Measurements from ENCODE around the gene ANXA4.
"Not testable (repeated sequence)": the region's sequence is repeated elsewhere in the genome, so short reads cannot be mapped to it uniquely, and the experiment has no call there.

The ANXA4 gene

DNA sequence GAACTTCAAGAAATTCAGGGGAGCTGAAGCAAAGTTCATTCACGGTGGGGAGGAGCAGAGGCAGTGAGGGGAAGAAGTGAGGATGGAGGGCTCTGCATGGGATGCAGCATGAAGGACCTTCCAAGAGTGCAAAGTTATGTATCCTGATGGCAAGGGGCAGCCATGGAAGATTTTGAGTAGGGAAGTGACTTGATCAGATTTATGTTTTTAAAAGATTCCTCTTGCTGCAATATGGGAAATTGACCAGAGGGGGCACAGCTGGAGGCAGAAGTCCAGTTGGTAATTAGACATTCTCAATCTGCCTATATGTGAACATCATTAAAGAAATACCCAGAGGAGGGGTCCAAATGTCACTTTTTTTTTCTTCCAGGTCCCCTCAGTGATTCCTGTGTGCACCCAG, 21.5 kb upstream of the ANXA4 start:
- no peak for DNase-seq (ENCODE audit: low read depth in 2 of 2)

DNA sequence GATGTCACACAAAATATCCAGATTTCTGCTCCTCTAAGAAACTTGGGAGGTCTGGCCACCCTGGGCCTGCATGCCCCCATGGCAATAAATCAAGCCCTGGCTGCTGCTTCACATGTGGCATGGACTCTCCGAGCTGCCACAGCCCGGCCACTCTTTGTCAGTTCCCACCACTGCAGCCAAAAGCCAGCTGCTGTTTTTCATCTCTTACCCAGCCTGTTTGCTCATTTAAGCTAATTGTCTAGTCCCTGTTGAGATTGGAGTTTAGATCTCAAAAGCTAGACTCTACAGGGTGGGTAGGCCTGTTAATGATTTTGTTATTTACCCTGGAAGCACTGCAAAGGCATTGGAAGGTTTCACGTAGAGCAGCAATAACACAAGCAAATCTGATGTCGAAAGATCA, 20.9 kb upstream of the ANXA4 start:
- no peak for DNase-seq (ENCODE audit: low read depth in 2 of 2)

DNA sequence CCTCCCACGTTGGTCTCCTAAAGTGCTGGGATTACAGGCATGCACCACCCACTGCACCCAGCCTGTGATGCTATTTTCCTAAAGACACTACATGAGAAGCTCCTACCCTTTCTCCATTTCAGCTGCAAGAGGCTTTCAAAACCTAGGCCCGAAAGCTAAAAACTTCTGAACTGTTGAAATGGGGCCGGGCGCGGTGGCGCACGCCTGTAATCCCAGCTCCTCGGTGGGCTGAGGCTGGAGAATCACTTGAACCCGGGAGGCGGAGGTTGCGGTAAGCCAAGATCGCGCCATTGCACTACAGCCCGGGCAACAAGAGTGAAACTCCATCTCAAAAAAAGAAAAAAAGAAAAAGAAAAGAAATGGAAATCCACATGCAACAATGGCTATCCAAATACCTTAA, 18.1 kb upstream of the ANXA4 start:
- no peak for DNase-seq (ENCODE audit: low read depth in 2 of 2)

DNA sequence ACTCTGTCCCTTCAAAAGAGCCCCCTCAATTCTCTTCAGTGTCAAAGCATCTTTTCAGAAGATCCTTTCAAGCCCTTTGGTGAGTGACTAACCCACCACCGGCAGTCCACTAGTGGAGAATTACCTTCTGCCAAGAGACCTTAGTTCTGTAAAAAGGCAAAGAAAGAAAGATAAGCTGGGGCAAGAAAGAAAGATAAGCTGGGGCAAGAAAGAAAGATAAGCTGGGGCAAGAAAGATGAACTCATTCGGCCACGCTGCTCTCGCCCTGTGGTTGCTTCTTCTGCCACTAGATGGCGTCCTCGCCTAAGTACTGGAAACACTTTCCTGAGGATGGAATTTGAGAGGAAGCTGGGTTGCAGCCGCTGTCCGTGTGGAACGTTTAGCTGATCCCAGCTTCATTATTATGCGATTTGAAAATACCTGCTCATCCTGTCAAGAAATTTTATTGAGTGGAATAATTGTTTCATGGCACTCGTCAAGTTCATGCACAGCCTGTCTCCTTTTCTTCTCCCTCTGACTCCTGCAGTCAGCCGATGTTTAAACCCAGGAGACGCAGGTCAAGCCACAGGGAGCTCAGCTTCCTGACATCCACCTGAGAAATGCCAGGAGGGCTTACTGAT, 17.3 kb upstream of the ANXA4 start:
- DNase-seq (ENCODE audit: low read depth in 2 of 2), result peak; percentile 71 to 84

DNA sequence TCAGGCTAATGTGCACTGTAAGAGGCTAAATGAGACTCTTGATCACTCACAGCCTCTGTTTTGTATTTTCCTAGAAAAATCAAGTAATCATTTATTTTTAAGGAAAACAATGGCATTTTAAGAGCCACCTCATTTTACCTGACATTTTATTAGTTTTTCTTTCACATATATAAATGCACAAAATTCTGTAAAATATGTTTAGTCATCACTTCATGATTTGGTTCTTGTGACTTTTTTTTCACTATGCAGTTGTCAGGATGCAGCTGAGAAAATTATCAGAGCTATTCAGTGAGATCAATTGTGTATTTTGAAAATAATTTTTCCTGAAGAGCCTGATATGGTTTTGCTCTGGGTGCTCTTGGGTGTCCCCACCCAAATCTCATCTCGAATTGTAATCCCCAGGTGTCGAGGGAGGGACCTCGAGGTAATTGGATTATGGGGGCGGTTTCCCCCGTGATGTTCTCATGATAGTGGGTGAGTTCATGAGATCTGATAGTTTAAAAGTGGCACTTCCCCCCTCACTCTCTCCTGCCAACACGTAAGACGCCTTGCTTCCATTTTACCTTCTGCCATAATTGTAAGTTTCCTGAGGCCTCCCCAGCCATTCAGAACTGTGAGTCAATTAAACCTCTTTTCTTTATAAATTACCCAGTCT, 16.1 kb upstream of the ANXA4 start:
- DNase-seq (ENCODE audit: low read depth in 2 of 2), result no peak

DNA sequence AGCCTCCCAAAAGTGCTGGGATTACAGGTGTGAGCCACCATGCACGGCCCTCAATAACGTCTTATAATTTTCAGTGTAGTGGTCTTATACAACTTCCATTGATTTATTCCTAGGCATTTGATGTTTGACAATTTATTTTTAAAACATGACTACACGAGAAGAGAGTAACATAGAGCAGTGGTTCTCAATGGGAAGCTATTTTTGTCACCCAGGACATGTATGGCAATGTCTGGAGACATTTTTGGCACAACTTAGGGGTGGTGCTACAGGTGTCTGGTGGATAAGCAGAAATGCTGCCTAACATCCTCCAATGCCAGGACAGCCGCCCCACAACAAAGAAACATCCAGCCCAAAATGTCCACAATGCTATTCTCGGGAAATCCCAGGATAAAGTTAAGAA, 12.7 kb upstream of the ANXA4 start:
- DNase-seq (ENCODE audit: low read depth in 2 of 2), result no peak

DNA sequence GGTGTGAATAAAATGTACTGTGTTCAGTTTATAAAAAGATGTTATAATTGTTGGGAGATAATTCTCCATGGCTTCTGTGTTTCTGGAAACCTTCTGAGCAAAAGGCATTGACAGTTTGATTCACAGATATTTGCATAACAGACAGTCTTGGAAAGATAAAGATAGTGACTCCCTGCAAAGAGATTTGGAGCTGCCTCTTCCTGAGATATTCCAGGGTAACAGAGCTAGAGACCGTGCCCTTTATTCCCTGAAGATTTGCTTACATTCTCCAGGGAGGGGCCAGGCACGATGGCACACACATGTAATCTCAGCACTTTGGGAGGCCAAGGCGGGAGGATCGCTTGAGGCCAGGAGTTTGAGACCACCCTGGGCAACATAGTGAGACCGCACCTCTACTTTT, 12.2 kb upstream of the ANXA4 start:
- DNase-seq (ENCODE audit: low read depth in 2 of 2), result no peak

DNA sequence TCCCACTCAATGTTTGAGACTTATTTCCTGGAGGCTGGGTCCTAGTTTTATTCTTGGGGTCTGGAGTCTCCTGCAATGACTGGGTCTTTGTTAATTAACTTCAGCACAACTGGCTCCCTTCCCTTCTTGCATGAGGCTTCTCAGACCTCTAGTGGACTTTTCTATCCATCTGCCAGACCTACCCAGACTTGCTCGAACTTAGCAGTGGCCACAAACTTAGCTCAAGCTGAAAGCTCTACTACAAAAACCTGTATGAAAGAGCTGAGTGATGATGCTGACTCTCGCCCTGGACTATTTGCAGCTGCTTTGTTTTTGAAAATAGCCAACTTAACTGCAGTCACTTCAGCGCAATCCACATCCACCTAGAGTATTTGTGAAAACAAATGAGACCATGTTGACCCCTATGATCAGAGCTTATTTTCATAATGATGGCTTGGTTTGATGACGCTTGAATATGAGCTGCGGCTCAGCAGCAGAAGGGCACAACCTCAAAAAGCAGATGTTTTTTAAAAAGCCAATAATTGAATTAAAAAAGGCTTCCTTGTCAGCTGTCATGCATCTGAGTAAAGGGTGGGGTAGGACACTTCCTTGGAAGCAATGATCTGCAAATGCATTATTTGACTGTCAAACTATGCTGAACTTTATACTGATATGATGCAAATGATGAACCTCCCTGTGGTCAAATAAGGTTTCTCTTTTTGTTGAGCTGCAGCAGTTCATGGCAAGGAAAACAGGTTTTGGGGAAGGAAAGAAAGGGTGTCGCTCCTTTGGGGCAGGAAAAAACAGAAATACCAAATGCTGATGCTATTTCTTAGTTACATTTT, 10.6 kb upstream of the ANXA4 start:
- DNase-seq (ENCODE audit: low read depth in 2 of 2), result no peak

DNA sequence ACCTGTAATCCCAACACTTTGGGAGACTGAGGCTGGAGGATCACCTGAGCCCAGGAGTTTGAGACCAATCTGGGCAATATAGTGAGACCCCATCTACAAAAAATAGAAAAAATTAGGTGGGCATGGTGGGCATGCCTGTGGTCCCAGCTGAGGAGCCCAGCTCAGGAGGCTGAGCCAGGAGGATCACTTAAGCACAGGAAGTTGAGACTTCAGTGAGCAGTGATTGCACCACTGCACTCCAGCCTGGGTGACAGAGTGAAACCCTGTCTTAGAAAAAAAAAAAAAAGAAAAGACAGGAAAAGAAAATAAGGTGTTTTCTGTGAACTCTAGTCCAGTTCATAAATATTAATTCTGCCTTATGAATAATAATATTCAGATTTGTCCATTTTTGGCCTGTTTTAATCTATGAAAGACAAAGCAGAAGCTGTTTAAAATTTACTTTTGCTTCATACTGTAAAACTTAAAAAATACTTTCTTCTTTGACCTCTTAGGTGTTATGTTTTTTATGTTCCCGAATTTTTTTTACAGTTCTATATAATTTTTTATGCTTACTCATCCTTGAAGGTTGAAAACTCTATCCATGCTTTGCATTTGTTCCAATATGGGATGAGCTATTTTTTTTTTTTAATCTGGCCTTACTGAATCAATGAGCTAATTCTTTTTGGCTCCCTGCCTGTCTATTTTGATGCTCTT, 8.4 kb upstream of the ANXA4 start:
- no peak for DNase-seq (ENCODE audit: low read depth in 2 of 2)

DNA sequence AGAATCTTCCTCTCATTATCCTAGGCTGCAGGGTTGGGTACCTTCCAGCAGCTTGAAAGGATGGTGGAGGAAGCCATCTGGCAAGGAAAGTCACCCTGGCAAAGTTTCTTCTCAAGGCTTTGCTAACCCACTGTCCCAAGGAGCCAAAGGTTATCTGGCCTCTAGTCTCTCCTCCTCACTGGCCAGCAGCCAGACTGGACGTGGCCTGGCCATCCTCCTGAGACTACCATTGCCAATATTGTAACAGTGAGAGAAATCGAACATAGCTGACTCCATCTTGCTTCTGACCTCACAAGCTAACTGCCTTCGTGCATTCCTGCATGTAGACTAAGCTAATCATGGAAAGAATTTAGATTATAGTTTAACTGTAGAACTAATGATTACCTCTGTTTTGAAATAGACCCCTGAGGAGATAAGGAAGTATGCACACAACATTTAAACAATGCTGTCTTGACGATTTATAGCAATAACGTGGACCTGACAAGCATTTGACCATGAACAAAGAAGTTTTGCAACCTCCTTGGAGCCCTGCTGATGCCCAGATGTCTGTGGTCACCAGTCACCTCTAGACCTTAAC, 7.8 kb upstream of the ANXA4 start:
- no peak for DNase-seq (ENCODE audit: low read depth in 2 of 2)

DNA sequence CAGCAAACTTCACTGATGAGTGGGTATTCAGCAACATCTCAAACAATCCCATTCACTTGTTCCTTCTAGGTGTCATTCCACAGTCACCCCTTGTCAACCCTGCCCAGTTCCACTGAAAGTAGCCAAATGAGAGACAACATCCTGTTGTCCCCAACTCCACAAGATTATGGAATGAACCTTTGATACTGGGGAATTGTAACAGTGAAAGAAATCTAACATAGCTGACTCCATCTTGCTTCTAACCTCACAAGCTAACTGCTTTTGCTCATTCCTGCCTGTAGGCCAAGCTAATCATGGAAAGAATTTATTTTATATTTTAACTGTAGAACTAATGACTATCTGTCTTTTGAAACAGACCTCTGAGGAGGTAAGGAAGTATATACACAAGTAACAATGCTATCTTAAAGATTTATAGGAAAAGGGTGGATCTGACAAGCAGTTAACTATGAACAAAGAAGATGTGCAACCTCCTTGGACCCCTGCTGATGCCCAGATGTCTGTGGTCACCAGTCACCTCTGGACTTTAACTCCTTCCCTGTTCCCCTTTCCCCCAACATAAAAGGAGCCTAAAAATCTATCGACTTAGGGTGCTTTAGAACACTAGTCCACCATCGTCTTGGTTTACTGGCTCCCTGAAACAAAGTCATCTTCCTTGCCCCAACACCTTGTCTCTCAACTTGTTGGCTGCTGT, 6.9 kb upstream of the ANXA4 start:
- no peak for DNase-seq (ENCODE audit: low read depth in 2 of 2)

DNA sequence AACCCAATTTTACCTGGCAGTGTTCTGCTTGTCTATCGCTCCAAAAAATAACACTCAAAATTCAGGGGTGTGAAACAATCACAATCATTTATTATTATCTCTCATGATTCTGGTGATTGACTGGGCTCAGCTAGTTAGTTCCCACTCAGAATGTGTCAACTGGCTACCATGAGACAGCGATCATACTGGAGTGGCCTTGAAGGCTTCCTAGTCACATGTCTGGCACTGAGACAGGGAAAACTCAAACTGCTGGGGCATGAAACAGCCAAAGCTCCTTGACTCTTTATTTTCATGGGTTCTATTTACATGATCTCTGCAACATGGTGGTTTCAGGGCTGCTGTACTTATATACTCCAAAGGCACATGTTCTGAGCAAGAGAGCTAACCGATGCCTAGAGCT, 6.2 kb upstream of the ANXA4 start:
- no peak for DNase-seq (ENCODE audit: low read depth in 2 of 2)

DNA sequence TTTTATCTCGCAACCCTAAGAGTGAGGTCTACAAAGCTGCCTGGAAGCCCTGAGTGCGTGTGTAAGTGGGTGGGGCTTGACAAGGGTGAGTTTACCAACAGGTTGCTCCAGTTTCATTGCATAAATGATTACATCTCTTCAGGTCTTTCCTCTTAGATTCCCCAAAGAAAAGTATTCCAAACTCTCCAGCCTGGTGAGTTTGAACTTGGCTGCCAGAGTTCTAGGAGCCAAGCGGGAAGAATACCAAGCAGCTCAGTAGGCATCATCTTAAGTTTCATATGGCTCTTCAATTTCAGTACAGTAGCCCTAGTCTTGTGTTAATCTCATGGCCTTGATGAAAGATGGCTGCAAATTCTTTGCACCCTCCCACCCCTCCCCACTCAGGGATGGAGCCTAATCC, 3.8 kb upstream of the ANXA4 start:
- DNase-seq (ENCODE audit: low read depth in 2 of 2), result not testable (repeated sequence)

DNA sequence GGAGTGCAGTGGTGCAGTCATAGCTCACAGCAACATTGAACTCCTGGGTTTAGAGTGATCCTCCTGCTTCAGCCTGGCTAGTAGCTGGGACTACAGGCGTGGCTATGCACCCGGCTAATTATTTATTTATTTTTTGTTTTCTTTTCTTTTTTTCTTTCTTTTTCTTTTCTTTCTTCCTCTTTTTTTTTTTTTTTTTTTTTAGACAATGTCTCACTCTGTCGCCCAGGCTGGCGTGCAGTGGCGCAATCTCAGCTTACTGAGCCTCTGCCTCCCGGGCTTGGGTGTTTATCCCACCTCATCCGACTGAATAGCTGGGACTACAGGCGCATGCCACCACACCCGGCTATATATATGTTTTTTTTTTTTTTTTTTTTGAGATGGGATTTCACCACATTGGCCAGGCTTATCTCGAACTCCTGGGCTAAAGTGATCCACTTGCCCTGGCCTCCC, 1.4 kb upstream of the ANXA4 start:
- no peak for DNase-seq (ENCODE audit: low read depth in 2 of 2)

DNA sequence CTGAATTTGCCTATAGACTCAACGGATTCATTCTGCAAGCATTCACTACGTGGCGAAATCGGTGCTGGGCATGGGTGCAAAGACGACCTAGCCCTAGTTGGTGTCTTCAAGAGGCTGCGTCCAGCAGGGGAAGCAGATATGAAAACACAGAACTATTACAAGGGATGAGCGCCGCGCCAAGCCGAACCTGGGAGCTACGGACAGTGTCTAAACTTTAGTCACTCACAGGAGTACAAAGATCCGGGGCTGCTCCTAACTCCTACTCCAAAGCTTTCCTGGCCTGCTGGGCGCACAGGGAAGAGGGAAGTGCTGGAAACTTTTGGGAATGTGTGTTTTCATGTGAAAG, 732 bp upstream of the ANXA4 start:
- peak in 1 of 2 donors; percentile 12 for DNase-seq (ENCODE audit: low read depth in 2 of 2)

DNA sequence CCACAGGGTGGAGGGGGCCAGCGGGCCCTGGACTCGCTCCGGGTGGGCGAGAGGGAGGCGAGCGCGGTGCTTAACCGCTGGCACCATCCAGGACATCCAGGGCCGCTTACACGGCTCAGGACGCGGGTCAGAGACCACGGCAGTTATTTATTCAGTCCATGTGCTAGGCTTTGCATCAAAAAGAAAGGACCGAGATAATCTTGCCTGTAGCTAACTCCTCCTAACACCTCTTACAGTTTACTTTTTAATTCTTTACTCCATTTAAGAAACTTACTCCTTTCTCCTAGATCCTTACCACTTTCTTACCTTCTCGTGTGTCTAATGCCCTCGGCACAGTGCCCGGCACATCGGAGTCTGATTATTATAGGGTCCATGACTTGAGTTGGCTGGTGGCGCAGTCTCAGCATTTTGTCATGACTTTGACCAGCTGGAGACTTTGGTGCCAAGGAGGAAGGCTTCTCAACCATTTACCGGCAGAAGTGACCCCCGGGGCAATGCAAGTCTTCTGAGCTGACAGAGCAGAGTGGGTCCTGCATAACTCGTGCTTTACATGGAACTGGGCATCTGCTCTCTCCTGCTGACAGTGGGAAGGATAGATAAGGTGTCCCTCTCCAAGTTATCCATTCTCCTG, 503 bp downstream of the ANXA4 start:
- DNase-seq (ENCODE audit: low read depth in 2 of 2), result no peak

DNA sequence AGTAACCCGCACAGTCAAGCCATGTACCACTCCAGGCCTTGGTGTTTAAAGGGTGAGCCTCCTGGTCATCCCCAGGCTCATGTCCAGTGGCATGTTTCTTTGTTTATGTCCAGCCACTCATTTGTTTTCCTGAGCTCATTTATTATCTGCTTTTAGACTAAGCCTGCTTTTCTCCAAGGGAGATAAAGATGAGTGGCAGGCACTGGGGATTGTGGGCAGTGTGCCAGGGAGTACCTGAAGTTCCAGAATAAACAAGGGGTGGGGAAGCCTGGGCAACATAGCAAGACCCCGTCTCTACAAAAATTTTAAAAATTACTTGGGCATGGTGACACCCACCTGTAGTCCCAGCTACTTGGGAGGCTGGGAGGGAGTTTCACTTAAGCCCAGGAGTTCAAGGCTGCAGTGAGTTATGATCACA, 1.9 kb downstream of the ANXA4 start:
- no peak for DNase-seq (ENCODE audit: low read depth in 2 of 2)

DNA sequence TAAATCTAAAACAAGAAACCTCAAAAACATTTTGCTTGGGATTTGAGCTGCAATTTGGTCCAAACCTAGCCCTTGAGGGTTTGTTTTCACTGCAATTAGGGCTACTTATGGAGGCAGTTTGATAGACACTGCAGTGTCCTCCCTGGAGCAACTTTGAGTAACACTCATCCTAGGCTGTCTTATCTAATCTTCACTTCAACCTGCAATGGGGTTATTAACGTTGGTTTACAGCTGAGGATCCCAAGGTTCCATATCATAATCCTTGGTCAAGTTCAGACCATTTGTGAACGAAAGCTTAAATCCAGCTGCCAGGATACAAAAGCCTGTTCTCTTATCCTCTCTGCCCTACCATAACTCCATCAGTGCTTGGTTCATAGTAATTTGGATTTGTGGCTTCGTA, 2.5 kb downstream of the ANXA4 start:
- DNase-seq (ENCODE audit: low read depth in 2 of 2), result no peak

DNA sequence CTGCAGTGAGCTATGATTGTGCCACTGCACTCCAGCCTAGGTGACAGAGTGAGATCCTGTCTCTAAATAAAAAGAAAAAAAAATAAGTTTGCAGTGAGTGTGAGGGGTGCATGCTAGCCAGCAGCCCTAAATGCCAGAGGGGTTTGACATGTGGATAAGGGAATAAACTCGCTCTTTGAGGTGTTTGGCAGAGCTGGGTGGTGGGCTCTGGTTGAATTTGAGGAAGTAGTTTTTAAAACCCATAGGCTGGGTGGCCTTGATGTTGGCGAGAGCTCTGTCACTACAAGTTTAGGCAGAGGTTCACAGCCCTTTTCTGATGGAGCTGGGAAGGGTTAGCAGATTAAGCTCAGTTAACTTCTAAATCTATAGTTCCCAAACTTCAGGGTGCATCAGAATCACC, 3.1 kb downstream of the ANXA4 start:
- DNase-seq (ENCODE audit: low read depth in 2 of 2), result no peak

DNA sequence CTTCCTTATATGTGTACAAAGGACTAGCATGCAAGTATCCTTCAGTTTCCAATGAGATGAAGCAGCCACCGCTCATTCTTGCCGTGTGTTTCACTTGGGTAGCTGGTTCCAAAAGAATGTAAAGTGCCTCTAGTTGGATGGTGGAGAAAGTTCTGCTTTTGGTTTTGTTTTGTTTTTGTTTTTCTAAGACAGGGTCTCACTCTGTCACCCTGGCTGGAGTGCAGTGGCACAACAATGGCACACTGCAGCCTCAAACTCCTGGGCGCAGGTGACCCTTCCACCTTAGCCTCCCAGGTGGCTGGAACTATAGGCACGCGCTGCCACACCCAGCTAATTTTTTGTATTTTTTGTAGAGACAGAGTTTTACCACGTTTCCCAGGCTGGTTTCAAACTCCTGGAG, 8.3 kb downstream of the ANXA4 start:
- DNase-seq (ENCODE audit: low read depth in 2 of 2), result no peak

All from stimulated activated CD8-positive, alpha-beta memory T cell treated with anti-CD3 and anti-CD28 coated beads, Interleukin-2, amount 100 ng/mL, for 48 hours (primary cell).